Progenitor cell of endocrine pancreas (in vitro differentiated cells): ENCODE data around the gene REC8. TPM values are rescaled to one million over a fixed set of nuclear protein-coding genes. Genes with fewer than 3 reads are reported as not detected.
"Not testable (repeated sequence)": the region's sequence is repeated elsewhere in the genome, so short reads cannot be mapped to it uniquely, and the experiment has no call there.

Source experiments
- DNase-seq: peaks from one replicate; pipeline ENCODE4 v3.0.0; 2021; ENCODE audit warnings: low spot score; ENCODE audit not compliant: unreplicated experiment
- H3K27ac Mint-ChIP-seq: 2 replicates; pipeline ENCODE4 v1.8.0; 2021; ENCODE audit warnings: mild to moderate bottlenecking, moderate library complexity, mixed read lengths
- H3K27me3 Mint-ChIP-seq: 2 replicates; pipeline ENCODE4 v1.8.0; 2021; ENCODE audit warnings: mixed read lengths
- H3K36me3 Mint-ChIP-seq: 2 replicates; pipeline ENCODE4 v1.8.0; 2022; ENCODE audit warnings: mixed read lengths; ENCODE audit not compliant: insufficient read depth
- H3K4me1 Mint-ChIP-seq: 2 replicates; pipeline ENCODE4 v1.8.0; 2021; ENCODE audit warnings: low read depth, mixed read lengths
- H3K4me3 Mint-ChIP-seq: 2 replicates; pipeline ENCODE4 v1.8.0; 2021; ENCODE audit warnings: low read depth, mild to moderate bottlenecking, moderate library complexity, mixed read lengths
- H3K9me3 Mint-ChIP-seq: 2 replicates; pipeline ENCODE4 v1.8.0; 2021; ENCODE audit warnings: low read depth, mixed read lengths
- CTCF ChIP-seq: fragments of 200-600 bp; sonication (generic); IDR thresholded peaks from one replicate; pipeline ENCODE4 v1.5.0; 2021; ENCODE audit warnings: antibody characterized with exemption, mild to moderate bottlenecking; ENCODE audit not compliant: unreplicated experiment
- total RNA-seq: library from RNA; stranded (reverse); gene quantifications from 2 replicates; pipeline ENCODE4 v1.2.1, GENCODE V29; 2021

Gene REC8
- total RNA-seq, 1 donor from 2014 or later = 408 TPM

- TF ChIP-seq CTCF = no peak
- Mint-ChIP-seq H3K4me3 (peak overlapping the region; percentile 91), H3K9me3 (peaks cover under 1% of the 10 kb centered on the region), H3K27me3 (no peaks in the 10 kb centered on the region), H3K27ac (peak overlapping the region; percentile 97), H3K4me1 (peaks cover 17% of the 10 kb centered on the region), H3K36me3 (peaks cover 23% of the 10 kb centered on the region)
- no peak for DNase-seq
These were observed 24.5 kb downstream of the REC8 start for GRCh38 chr14:24196071-24197055.

GRCh38 chr14:24197056-24197450 lies 25.2 kb downstream of the REC8 start:
- H3K36me3 Mint-ChIP-seq = peaks cover 26% of the 10 kb centered on the region
- H3K9me3 Mint-ChIP-seq = peaks cover 5% of the 10 kb centered on the region
- peak overlapping the region; percentile 88 for H3K27ac Mint-ChIP-seq
- H3K4me3 Mint-ChIP-seq = peak overlapping the region; percentile 91
- TF ChIP-seq CTCF = no peak
- peaks cover 17% of the 10 kb centered on the region for H3K4me1 Mint-ChIP-seq
- no peaks in the 10 kb centered on the region for H3K27me3 Mint-ChIP-seq
- no peak for DNase-seq

GRCh38 chr14:24198814-24199524 lies 27.1 kb downstream of the REC8 start:
- H3K9me3 Mint-ChIP-seq = peaks cover 12% of the 10 kb centered on the region
- no peak overlapping the region for H3K4me3 Mint-ChIP-seq
- no peak for DNase-seq
- H3K27me3 Mint-ChIP-seq = no peaks in the 10 kb centered on the region
- peaks cover 31% of the 10 kb centered on the region for H3K36me3 Mint-ChIP-seq
- peaks cover 16% of the 10 kb centered on the region for H3K4me1 Mint-ChIP-seq
- no peak for TF ChIP-seq CTCF
- no peak overlapping the region for H3K27ac Mint-ChIP-seq

- peaks cover 46% of the 10 kb centered on the region for H3K36me3 Mint-ChIP-seq
- not testable (repeated sequence) for H3K4me3 Mint-ChIP-seq, H3K4me1 Mint-ChIP-seq, H3K27me3 Mint-ChIP-seq, H3K27ac Mint-ChIP-seq, DNase-seq
- peaks cover 12% of the 10 kb centered on the region for H3K9me3 Mint-ChIP-seq
These were observed 30.7 kb downstream of the REC8 start for GRCh38 chr14:24202538-24202937.

- not testable (repeated sequence) for H3K4me1 Mint-ChIP-seq, H3K4me3 Mint-ChIP-seq, H3K27ac Mint-ChIP-seq, H3K27me3 Mint-ChIP-seq, DNase-seq
- Mint-ChIP-seq H3K36me3 (peaks cover 48% of the 10 kb centered on the region), H3K9me3 (peaks cover 12% of the 10 kb centered on the region)
These were observed 31.5 kb downstream of the REC8 start for GRCh38 chr14:24203249-24203886.
